Stimulated activated naive CD8-positive, alpha-beta T cell treated with anti-CD3 and anti-CD28 coated beads, Interleukin-15, Interleukin-2, amounts not matched to agents 100 U/mL and 50 U/mL, for 24 hours (primary cell): ENCODE results near the gene ANKRD13B.

ENCODE experiments used
- ATAC-seq: fragments of 150-1000 bp; cut with Tn5 transposase; one replicate; pipeline ENCODE4 v1.10.0; 2021
- DNase-seq: peaks from one replicate; pipeline ENCODE4 v3.0.0; 2021

ANKRD13B gene

GRCh38 chr17:29616300-29617048 lies 23.5 kb downstream of the ANKRD13B start:
- no peak for ATAC-seq
- DNase-seq: no peak

GRCh38 chr17:29617125-29617480 lies 24.2 kb downstream of the ANKRD13B start:
- peak; percentile 71 for ATAC-seq

GRCh38 chr17:29617481-29618271 lies 24.7 kb downstream of the ANKRD13B start:
- peak; percentile 91 for DNase-seq
- peak; percentile 40 for ATAC-seq

More at GRCh38 chr17:29617125-29617480, 24.2 kb downstream of the ANKRD13B start:
- peak; percentile 95 for DNase-seq

- ATAC-seq: no peak
- no peak for DNase-seq
Measured at GRCh38 chr17:29618272-29619065, 25.5 kb downstream of the ANKRD13B start.

GRCh38 chr17:29619251-29619650 lies 26.3 kb downstream of the ANKRD13B start:
- DNase-seq: no peak
- ATAC-seq: no peak

GRCh38 chr17:29620271-29620670 lies 27.3 kb downstream of the ANKRD13B start:
- DNase-seq: no peak
- no peak for ATAC-seq

GRCh38 chr17:29620779-29621500 lies 28.0 kb downstream of the ANKRD13B start:
- ATAC-seq: no peak

GRCh38 chr17:29621751-29622194 lies 28.8 kb downstream of the ANKRD13B start:
- ATAC-seq (no peak), DNase-seq (no peak)

More at GRCh38 chr17:29620779-29621500, 28.0 kb downstream of the ANKRD13B start:
- DNase-seq: no peak

GRCh38 chr17:29622337-29623282 lies 29.7 kb downstream of the ANKRD13B start, which contains the start of gene CORO6:
Gene CORO6, minus strand, starts transcription at chr17:29622912. Its CDS starts 1,491 bp downstream, at chr17:29621421.
- peak; percentile 28 for ATAC-seq

GRCh38 chr17:29623283-29623647 lies 30.3 kb downstream of the ANKRD13B start:
- DNase-seq: no peak
- no peak for ATAC-seq

More at GRCh38 chr17:29622337-29623282, 29.7 kb downstream of the ANKRD13B start, which contains the start of gene CORO6:
- peak; percentile 83 for DNase-seq

GRCh38 chr17:29624586-29624985 lies 31.7 kb downstream of the ANKRD13B start:
- ATAC-seq (peak; percentile 42), DNase-seq (no peak)

GRCh38 chr17:29625037-29625750 lies 32.3 kb downstream of the ANKRD13B start:
- DNase-seq: no peak
- no peak for ATAC-seq

- no peak for ATAC-seq
- no peak for DNase-seq
Measured at GRCh38 chr17:29627951-29628350, 35.0 kb downstream of the ANKRD13B start.

GRCh38 chr17:29628644-29629043 lies 35.7 kb downstream of the ANKRD13B start:
- no peak for ATAC-seq
- DNase-seq: no peak

- no peak for DNase-seq
- ATAC-seq: no peak
Measured at GRCh38 chr17:29629839-29630238, 36.9 kb downstream of the ANKRD13B start.

- ATAC-seq (no peak), DNase-seq (no peak)
Measured at GRCh38 chr17:29630630-29631193, 37.8 kb downstream of the ANKRD13B start.

- ATAC-seq (no peak), DNase-seq (no peak)
Measured at GRCh38 chr17:29633886-29634285, 41.0 kb downstream of the ANKRD13B start.

- no peak for DNase-seq
- ATAC-seq: no peak
Measured at GRCh38 chr17:29640413-29640812, 47.5 kb downstream of the ANKRD13B start.

GRCh38 chr17:29640981-29641642 lies 48.2 kb downstream of the ANKRD13B start:
- ATAC-seq: no peak
- no peak for DNase-seq
